ENCODE results near the gene GLUD2. TPM values are rescaled to one million over a fixed set of nuclear protein-coding genes. Genes with fewer than 3 reads are reported as not detected.

The GLUD2 gene
- total and polyA plus RNA-seq, 2 of the 8 experiments (the other 6 are each of a cell fraction or from before 2014, with no cell fraction given), result 0.14 to 0.26 TPM

- Histone ChIP-seq H3K27ac (ENCODE audit: low read depth, low read length) (no peak overlapping the region), H4K8ac (ENCODE audit: extremely low read depth, insufficient read depth, low read length) (no peak overlapping the region), H3K23me2 (ENCODE audit: low read depth, low read length) (no peaks in the 10 kb centered on the region), H4K5ac (ENCODE audit: insufficient read length, low read depth, low read length) (no peak overlapping the region), H3K27me3 (replicated peaks in 1 of 4; ENCODE audit: control insufficient read depth in 3 of 4, extremely low read depth in 1 of 4, insufficient read depth in 3 of 4, low read length in 3 of 4) (no peaks in the 10 kb centered on the region), H3K79me1 (ENCODE audit: low read depth, low read length) (no peaks in the 10 kb centered on the region), H2BK20ac (ENCODE audit: low read length) (no peak overlapping the region), H3K23ac (ENCODE audit: insufficient read length) (no peak overlapping the region), H4K91ac (replicated peaks; ENCODE audit: insufficient read length, low read length) (no peak overlapping the region), H2BK120ac (replicated peaks; ENCODE audit: low read depth, low read length) (no peak overlapping the region), H3K4me1 (replicated peaks in 1 of 4; ENCODE audit: control insufficient read depth in 3 of 4, insufficient read depth in 4 of 4, low read length in 3 of 4) (no peaks in the 10 kb centered on the region), H3K36me3 (ENCODE audit: control insufficient read depth in 2 of 4, insufficient read depth in 4 of 4, low read length in 3 of 4) (no peaks in the 10 kb centered on the region), H2AK5ac (ENCODE audit: low read depth, low read length) (no peak overlapping the region), H4K20me1 (replicated peaks in 1 of 2; ENCODE audit: control insufficient read depth in 1 of 2, insufficient read depth in 2 of 2, low read length in 2 of 2) (no peaks in the 10 kb centered on the region), H3K18ac (ENCODE audit: extremely low read depth, low read length) (no peak overlapping the region), H3K4ac (replicated peaks; ENCODE audit: insufficient read length, low read depth, low read length) (no peak overlapping the region), H3K14ac (ENCODE audit: insufficient read length) (no peak overlapping the region), H2BK5ac (ENCODE audit: low read depth, low read length) (no peak overlapping the region), H3K79me2 (ENCODE audit: control insufficient read depth in 1 of 2, insufficient read depth in 2 of 2, low read length in 2 of 2) (no peaks in the 10 kb centered on the region), H2BK12ac (ENCODE audit: low read depth, low read length) (no peak overlapping the region), H3K4me3 (ENCODE audit: extremely low read depth in 1 of 4, insufficient read depth in 2 of 4, low read depth in 3 of 4, low read length in 4 of 4) (no peak overlapping the region), H3K9ac (replicated peaks in 1 of 4; ENCODE audit: extremely low read depth in 1 of 4, low read depth in 3 of 4, low read length in 3 of 4) (no peak overlapping the region), H3K4me2 (ENCODE audit: insufficient read depth in 1 of 2, low read depth in 2 of 2, low read length in 2 of 2) (no peak overlapping the region), H3K9me3 (ENCODE audit: insufficient read depth in 2 of 2, low read depth in 1 of 2, low read length in 1 of 2) (peaks cover 4 to 23% of the 10 kb centered on the region in 2 experiments; a peak in 3 of 4 replicates), H2BK15ac (ENCODE audit: low read length) (no peak overlapping the region), H3K56ac (replicated peaks; ENCODE audit: insufficient read length, low read depth, low read length) (no peak overlapping the region), H2AFZ (ENCODE audit: low read length) (no peak overlapping the region)
- 74% methylated on average over 4 of the region's 4 CpGs; no CpG with 5 or more reads in 1 of the 2 experiments for WGBS, 2 experiments (ENCODE audit: extremely low coverage in 1 of 2, insufficient coverage in 1 of 2, insufficient read length in 1 of 2, insufficient replicate concordance in 2 of 2, low coverage in 1 of 2, low lambda C conversion rate in 2 of 2, missing lambda C conversion rate in 1 of 2)
- DNase-seq (ENCODE audit: low read depth in 1 of 2, low spot score in 2 of 2) (no peak), FAIRE-seq (no peak)
- POLR2A ChIA-PET (ENCODE audit: partially characterized antibody), result no interaction called here
- CTCF ChIA-PET (ENCODE audit: partially characterized antibody), result no interaction called here
- TF ChIP-seq CBX8 (IDR thresholded peaks at IDR 0.05; ENCODE audit: borderline replicate concordance, low read depth, low read length) (no peak), GABPA (IDR thresholded peaks at IDR 0.05; ENCODE audit: borderline replicate concordance, insufficient read depth, low read length) (no peak), SP4 (IDR thresholded peaks at IDR 0.05; ENCODE audit: low read length) (no peak)
Observed at GRCh38 chrX:121010218-121010617, 37.2 kb upstream of the GLUD2 start.

Data from H1 (cell line).